ENCODE results near the gene BCL2L13.

DNA sequence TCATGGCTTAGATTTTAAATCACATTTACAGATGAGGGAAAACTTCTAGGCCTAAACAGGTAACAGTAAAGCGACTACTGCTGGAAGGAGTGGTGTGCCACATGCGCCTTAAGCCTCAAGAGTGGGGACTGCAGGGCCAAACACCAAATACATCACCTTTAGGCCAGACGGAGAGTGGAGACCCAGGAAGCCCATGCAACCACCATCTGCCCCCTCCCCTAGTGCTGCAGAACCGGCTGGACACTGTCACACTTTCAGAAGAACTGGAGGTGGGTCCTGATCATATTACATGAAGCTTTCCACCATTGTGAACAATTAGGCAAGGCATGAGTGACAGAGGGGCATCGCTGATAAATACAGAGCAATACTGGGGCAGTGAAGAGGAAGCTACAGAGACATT is 46.4 kb upstream of the BCL2L13 start:
- no peak for TF ChIP-seq ZNF274 (IDR thresholded peaks at IDR 0.05; ENCODE audit: low read depth, low read length)
- no peak for TF ChIP-seq YY1 (IDR thresholded peaks at IDR 0.05; ENCODE audit: insufficient read depth, insufficient read length)
- no peak for TF ChIP-seq SUZ12 (IDR thresholded peaks at IDR 0.05; ENCODE audit: extremely low read depth, insufficient read depth, insufficient read length)
